Measurements from ENCODE around the gene PRKG1. TPM values are rescaled to one million over a fixed set of nuclear protein-coding genes. Genes with fewer than 3 reads are reported as not detected.
A peak's percentile ranks its signal among the peaks of the same experiment; 100 is the strongest.

Gene PRKG1
- total and polyA plus RNA-seq, 2 donors (not counting 1 experiment from before 2014, with no cell fraction given) = not detected

DNA sequence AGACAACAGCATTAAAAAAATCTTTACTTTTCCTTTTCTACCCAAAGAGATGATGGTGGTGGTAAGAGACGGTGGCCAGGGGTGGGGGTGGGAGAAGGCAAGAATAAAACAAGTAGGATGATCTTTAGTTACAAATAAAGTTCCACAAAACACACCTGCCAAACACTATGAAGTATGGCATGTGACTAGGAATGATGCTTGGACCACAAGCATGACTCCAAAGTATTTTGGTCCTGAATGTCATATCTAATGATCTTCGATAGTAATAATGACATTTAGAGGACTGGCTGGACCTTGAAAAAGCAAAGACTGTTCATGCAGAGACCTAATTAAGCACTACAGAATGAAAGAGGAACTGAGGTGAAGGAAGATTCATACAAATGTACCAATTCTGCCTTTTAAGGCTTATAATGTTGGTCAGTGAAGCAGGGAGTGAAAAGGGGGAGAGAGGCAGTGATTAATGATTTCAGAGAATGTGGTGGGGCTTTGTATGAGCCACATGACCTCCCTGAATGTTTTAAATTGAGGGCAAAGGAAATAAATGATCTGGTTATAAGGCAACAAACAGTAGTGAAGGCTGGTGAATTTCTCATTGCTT is 1210.2 kb downstream of the PRKG1 start:
- TF ChIP-seq, protein P1, sequence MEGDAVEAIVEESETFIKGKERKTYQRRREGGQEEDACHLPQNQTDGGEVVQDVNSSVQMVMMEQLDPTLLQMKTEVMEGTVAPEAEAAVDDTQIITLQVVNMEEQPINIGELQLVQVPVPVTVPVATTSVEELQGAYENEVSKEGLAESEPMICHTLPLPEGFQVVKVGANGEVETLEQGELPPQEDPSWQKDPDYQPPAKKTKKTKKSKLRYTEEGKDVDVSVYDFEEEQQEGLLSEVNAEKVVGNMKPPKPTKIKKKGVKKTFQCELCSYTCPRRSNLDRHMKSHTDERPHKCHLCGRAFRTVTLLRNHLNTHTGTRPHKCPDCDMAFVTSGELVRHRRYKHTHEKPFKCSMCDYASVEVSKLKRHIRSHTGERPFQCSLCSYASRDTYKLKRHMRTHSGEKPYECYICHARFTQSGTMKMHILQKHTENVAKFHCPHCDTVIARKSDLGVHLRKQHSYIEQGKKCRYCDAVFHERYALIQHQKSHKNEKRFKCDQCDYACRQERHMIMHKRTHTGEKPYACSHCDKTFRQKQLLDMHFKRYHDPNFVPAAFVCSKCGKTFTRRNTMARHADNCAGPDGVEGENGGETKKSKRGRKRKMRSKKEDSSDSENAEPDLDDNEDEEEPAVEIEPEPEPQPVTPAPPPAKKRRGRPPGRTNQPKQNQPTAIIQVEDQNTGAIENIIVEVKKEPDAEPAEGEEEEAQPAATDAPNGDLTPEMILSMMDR (IDR thresholded peaks at IDR 0.05) = no peak
- no peak for TF ChIP-seq EZH2 (IDR thresholded peaks at IDR 0.05; ENCODE audit: borderline replicate concordance, insufficient read depth, low read depth, low read length, poor library complexity, severe bottlenecking)
- H3K4me2 ChIP-seq (replicated peaks; ENCODE audit: low read depth, low read length, poor library complexity, severe bottlenecking) = peak overlapping the region; percentile 1
- Mint-ChIP-seq H3K27ac (no peak overlapping the region), H3K4me1 (peaks cover 13% of the 10 kb centered on the region), H3K4me3 (peak overlapping the region; percentile 0), H3K27me3 (no peaks in the 10 kb centered on the region), H3K9me3 (ENCODE audit: insufficient read depth) (no peaks in the 10 kb centered on the region)
- ATAC-seq (ENCODE audit: low read depth) = peak; percentile 10
- H3K9me3 ChIP-seq (ENCODE audit: control extremely low read depth in 1 of 3, control insufficient read depth in 2 of 3, insufficient read depth in 1 of 3, low read length in 2 of 3) = no peaks in the 10 kb centered on the region
- H3K27me3 ChIP-seq (replicated peaks in 1 of 4; ENCODE audit: control extremely low read depth in 1 of 4, control insufficient read depth in 3 of 4, insufficient read depth in 4 of 4, low read length in 3 of 4) = no peaks in the 10 kb centered on the region
- H3K4me1 ChIP-seq (ENCODE audit: control insufficient read depth in 2 of 2, insufficient read depth in 2 of 2, low read length in 2 of 2) = peaks cover 5 to 9% of the 10 kb centered on the region in 2 donors
- intact Hi-C loops (cut with micrococcal nuclease) = no loop called here
- no peaks in the 10 kb centered on the region for H4K20me1 ChIP-seq (ENCODE audit: control insufficient read depth, insufficient read depth, low read length, poor library complexity, severe bottlenecking)
- WGBS (ENCODE audit: insufficient coverage) = no CpG with 5 or more reads among the region's 2 CpGs
- ChIA-PET POLR2A (no interaction called here), CTCF (no interaction called here)
- H3K4me3 ChIP-seq (ENCODE audit: control extremely low read depth in 1 of 5, extremely low read depth in 1 of 5, insufficient read depth in 1 of 5, low read depth in 2 of 5, low read length in 4 of 5) = no peak overlapping the region
- H3K36me3 ChIP-seq (replicated peaks in 1 of 2; ENCODE audit: control extremely low read depth in 1 of 2, control insufficient read depth in 1 of 2, extremely low read depth in 1 of 2, insufficient read depth in 2 of 2, low read length in 1 of 2) = no peaks in the 10 kb centered on the region
- no peak overlapping the region for H2AFZ ChIP-seq (ENCODE audit: insufficient read depth, low read depth, low read length, poor library complexity, severe bottlenecking)
- no peak overlapping the region for H3K27ac ChIP-seq (ENCODE audit: low read length in 2 of 2)
- no peak overlapping the region for H3K9ac ChIP-seq (ENCODE audit: low read length)
- peak; percentile 25 for DNase-seq
- no peaks in the 10 kb centered on the region for H3K79me2 ChIP-seq (ENCODE audit: control insufficient read depth, insufficient read depth, low read length)

GRCh38 chr10:52287866-52288265 is 1213.6 kb downstream of the PRKG1 start:
- H3K4me2 ChIP-seq (replicated peaks; ENCODE audit: low read depth, low read length, poor library complexity, severe bottlenecking) = no peak overlapping the region
- no peaks in the 10 kb centered on the region for H3K27me3 Mint-ChIP-seq
- no peaks in the 10 kb centered on the region for H4K20me1 ChIP-seq (ENCODE audit: control insufficient read depth, insufficient read depth, low read length, poor library complexity, severe bottlenecking)
- no peak overlapping the region for H3K4me3 ChIP-seq (ENCODE audit: control extremely low read depth in 1 of 5, extremely low read depth in 1 of 5, insufficient read depth in 1 of 5, low read depth in 2 of 5, low read length in 4 of 5)
- no peak overlapping the region for H3K27ac ChIP-seq (ENCODE audit: low read length in 2 of 2)
- ATAC-seq (ENCODE audit: low read depth) = no peak
- H3K27me3 ChIP-seq (replicated peaks in 1 of 4; ENCODE audit: control extremely low read depth in 1 of 4, control insufficient read depth in 3 of 4, insufficient read depth in 4 of 4, low read length in 3 of 4) = no peaks in the 10 kb centered on the region
- TF ChIP-seq, protein P1 (IDR thresholded peaks at IDR 0.05) = no peak
- no peak for TF ChIP-seq EZH2 (IDR thresholded peaks at IDR 0.05; ENCODE audit: borderline replicate concordance, insufficient read depth, low read depth, low read length, poor library complexity, severe bottlenecking)
- CTCF ChIA-PET = no interaction called here
- no peaks in the 10 kb centered on the region for H3K9me3 Mint-ChIP-seq (ENCODE audit: insufficient read depth)
- H3K36me3 ChIP-seq (replicated peaks in 1 of 2; ENCODE audit: control extremely low read depth in 1 of 2, control insufficient read depth in 1 of 2, extremely low read depth in 1 of 2, insufficient read depth in 2 of 2, low read length in 1 of 2) = no peaks in the 10 kb centered on the region
- WGBS (ENCODE audit: insufficient coverage) = no CpG with 5 or more reads among the region's 1 CpG
- H3K4me1 ChIP-seq (ENCODE audit: control insufficient read depth in 2 of 2, insufficient read depth in 2 of 2, low read length in 2 of 2) = peaks cover 5 to 9% of the 10 kb centered on the region in 2 donors
- no peak overlapping the region for H3K4me3 Mint-ChIP-seq
- no peaks in the 10 kb centered on the region for H3K9me3 ChIP-seq (ENCODE audit: control extremely low read depth in 1 of 3, control insufficient read depth in 2 of 3, insufficient read depth in 1 of 3, low read length in 2 of 3)
- H2AFZ ChIP-seq (ENCODE audit: insufficient read depth, low read depth, low read length, poor library complexity, severe bottlenecking) = no peak overlapping the region
- H3K27ac Mint-ChIP-seq = no peak overlapping the region
- H3K4me1 Mint-ChIP-seq = peaks cover 13% of the 10 kb centered on the region
- no peaks in the 10 kb centered on the region for H3K79me2 ChIP-seq (ENCODE audit: control insufficient read depth, insufficient read depth, low read length)
- intact Hi-C loops (cut with micrococcal nuclease) = no loop called here
- POLR2A ChIA-PET = no interaction called here
- DNase-seq = no peak
- no peak overlapping the region for H3K9ac ChIP-seq (ENCODE audit: low read length)

Data from B cell (primary cell).